GF-D8 (cell line): ENCODE measurements around the gene OR52L1.

Experiments
- DNase-seq: peaks from one replicate; lab custom pipeline; 2025; lab: John Stamatoyannopoulos, UW

Gene OR52L1

GRCh38 chr11:5940748-5941147 is 46.0 kb downstream of the OR52L1 start:
- DNase-seq = no peak

- no peak for DNase-seq
These were observed 48.2 kb downstream of the OR52L1 start for GRCh38 chr11:5938603-5938965.

- no peak for DNase-seq
These were observed 48.8 kb downstream of the OR52L1 start for GRCh38 chr11:5937868-5938602.
